Bone marrow (tissue), 2 donors: ENCODE data around the gene HTR3C.
"Not testable (repeated sequence)": the region's sequence is repeated elsewhere in the genome, so short reads cannot be mapped to it uniquely, and the experiment has no call there.

Experiments used
- DNase-seq, 2 donors: peaks; one replicate each; lab custom pipeline; 2025; lab: John Stamatoyannopoulos, UW

The HTR3C gene

GRCh38 chr3:184052767-184053166, at the start of gene HTR3C:
HTR3C (plus strand) TSS chr3:184053047; CDS start chr3:184053081, 34 bp downstream.
- DNase-seq = no peak

GRCh38 chr3:184003187-184003967, 49.5 kb upstream of the HTR3C start:
- no peak for DNase-seq

- no peak for DNase-seq
These were observed 48.4 kb upstream of the HTR3C start for GRCh38 chr3:184004476-184004875.

GRCh38 chr3:184005941-184006507, 46.8 kb upstream of the HTR3C start:
- DNase-seq = peak in 1 of 2 donors; percentile 2

GRCh38 chr3:184007143-184007813, 45.6 kb upstream of the HTR3C start:
- not testable (repeated sequence) for DNase-seq

GRCh38 chr3:184008161-184008560, 44.7 kb upstream of the HTR3C start:
- DNase-seq = no peak

GRCh38 chr3:184011230-184011876, 41.5 kb upstream of the HTR3C start:
- DNase-seq = no peak

GRCh38 chr3:184011937-184012889, 40.6 kb upstream of the HTR3C start:
- no peak for DNase-seq

- DNase-seq = no peak
These were observed 37.3 kb upstream of the HTR3C start for GRCh38 chr3:184015381-184016019.

GRCh38 chr3:184016169-184016570, 36.7 kb upstream of the HTR3C start:
- DNase-seq = no peak

- DNase-seq = peak in 1 of 2 donors; percentile 65
These were observed 35.8 kb upstream of the HTR3C start for GRCh38 chr3:184016811-184017671.

GRCh38 chr3:184017672-184018423, 35.0 kb upstream of the HTR3C start, which contains the start of gene ABCC5:
ABCC5 (minus strand) TSS chr3:184017884; CDS start chr3:184014392, 3,492 bp downstream.
- DNase-seq = peak; percentile 61 to 70

- no peak for DNase-seq
These were observed 34.3 kb upstream of the HTR3C start for GRCh38 chr3:184018424-184018973.

- peak in 1 of 2 donors; percentile 72 for DNase-seq
These were observed 30.5 kb upstream of the HTR3C start for GRCh38 chr3:184022323-184022722.

GRCh38 chr3:184025256-184025655, 27.6 kb upstream of the HTR3C start:
- DNase-seq = not testable (repeated sequence)

- not testable (repeated sequence) for DNase-seq
These were observed 24.5 kb upstream of the HTR3C start for GRCh38 chr3:184028275-184028890.

GRCh38 chr3:184029443-184029842, 23.4 kb upstream of the HTR3C start:
- no peak for DNase-seq

- no peak for DNase-seq
These were observed 22.3 kb upstream of the HTR3C start for GRCh38 chr3:184030536-184030935.
